CD4-positive, alpha-beta T cell treated with Interleukin-21 for 1 hour (primary cell): ENCODE measurements around the gene PCSK7.
"Not testable (repeated sequence)": the region's sequence is repeated elsewhere in the genome, so short reads cannot be mapped to it uniquely, and the experiment has no call there.

Experiments used
- DNase-seq: peaks from one replicate; pipeline ENCODE4 v3.0.0-alpha.2; 2020

PCSK7 gene

DNA sequence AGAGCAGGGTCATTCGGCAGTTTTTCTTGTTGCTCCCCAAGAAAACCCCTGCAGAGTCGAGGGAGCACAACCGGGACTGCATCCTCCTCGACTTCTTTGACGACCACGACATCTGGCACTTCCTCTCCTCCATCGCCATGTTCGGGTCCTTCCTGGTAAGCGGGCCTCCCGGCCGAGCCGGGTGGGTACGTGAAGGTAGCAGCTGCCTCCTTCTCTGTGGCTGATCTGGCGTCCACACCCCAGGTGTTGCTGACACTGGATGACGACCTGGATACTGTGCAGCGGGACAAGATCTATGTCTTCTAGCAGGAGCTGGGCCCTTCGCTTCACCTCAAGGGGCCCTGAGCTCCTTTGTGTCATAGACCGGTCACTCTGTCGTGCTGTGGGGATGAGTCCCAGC, 36.1 kb downstream of the PCSK7 start:
- DNase-seq: no peak

DNA sequence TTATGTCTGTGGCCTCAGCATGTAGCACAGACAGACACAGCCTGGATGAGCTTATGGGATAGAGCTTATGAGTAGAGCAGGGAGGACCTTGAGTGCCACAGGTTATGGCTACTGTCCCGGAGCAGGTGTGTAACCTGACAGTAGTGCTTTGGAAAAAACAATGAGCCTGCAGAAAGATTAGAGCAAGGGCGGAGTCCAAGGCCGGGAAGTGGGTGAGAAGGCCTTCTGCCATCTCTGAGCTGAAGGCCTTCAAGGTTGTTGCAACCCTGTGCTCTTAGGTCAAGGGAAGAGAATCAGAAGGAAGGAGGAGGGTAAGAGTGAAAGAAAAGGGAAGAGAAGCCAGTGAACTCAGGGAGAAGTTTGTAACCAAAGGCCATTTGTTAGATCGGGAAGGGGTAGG, 36.6 kb downstream of the PCSK7 start:
- no peak for DNase-seq

DNA sequence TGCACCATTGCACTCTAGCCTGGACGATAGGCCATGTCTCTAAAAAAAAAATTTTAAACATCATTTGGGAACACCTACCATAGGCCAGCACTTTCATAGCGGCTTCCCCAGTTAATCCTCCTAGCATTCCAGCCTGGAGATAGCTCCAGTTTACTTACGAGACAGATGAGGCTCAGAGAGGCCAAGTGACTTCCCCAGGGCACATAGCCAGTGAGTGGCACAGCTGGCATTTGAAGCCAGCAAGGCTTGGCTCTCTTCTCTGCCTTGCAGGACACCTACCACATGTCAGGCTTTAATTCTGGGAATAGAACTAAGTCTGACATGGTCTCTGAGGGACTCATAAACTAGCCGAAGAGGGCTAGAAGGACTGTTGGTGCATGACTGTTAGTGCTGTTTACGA, 37.6 kb downstream of the PCSK7 start:
- no peak for DNase-seq

DNA sequence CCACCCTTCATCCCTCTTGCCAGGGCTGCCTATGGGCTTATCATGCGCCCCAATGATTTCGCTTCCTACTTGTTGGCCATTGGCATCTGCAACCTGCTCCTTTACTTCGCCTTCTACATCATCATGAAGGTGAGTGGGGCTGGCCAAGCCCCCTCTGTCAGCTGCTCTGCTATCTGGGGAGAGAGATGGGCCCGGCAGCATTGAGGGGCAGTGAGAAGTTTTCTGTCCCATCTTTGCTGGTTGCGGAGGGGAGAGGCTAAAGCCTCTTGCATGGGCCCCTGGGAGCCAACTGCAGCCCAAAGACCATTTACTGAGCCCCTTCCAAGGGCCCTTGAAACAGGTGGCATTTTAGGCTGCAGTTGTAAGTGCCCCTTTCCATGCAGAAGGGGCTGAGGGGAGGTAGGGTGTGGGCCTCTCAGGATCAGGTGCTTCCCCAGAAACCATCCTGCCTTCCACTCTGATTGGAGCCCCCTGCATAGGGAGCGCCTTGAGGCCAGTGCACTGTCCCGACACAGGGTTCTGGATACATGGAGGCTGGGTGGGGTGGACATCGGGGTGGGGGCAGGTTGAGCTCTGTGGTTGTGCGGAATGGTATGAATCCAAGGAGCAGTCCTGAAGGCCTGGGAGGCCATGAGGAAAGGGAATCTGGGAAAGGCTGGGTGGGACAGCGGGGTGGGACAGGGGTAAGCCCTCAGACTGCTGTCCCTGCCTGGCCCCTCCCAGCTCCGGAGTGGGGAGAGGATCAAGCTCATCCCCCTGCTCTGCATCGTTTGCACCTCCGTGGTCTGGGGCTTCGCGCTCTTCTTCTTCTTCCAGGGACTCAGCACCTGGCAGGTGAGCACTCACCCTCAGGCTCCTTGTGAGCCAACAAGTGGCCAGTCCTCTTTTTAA, 38.5 kb downstream of the PCSK7 start:
- DNase-seq: no peak

DNA sequence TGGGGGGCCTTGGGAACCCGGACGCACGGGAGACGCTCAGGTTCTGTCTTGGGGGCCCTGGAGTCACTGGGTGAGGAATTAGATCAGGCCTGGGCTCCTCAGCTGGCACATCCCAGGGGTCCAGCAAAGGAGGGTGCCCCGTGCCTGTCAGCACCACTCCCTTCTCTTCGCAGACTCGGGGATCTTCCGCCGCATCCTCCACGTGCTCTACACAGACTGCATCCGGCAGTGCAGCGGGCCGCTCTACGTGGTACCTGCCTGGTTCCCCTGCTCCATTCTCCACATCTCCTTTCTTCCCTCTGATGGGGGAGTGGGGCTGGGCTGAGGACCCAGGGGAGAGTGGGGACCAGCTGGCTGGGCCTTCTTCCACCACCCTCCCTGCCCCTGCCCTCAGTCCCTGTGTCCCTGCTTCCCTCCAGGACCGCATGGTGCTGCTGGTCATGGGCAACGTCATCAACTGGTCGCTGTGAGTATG, 39.4 kb downstream of the PCSK7 start:
- DNase-seq: no peak

DNA sequence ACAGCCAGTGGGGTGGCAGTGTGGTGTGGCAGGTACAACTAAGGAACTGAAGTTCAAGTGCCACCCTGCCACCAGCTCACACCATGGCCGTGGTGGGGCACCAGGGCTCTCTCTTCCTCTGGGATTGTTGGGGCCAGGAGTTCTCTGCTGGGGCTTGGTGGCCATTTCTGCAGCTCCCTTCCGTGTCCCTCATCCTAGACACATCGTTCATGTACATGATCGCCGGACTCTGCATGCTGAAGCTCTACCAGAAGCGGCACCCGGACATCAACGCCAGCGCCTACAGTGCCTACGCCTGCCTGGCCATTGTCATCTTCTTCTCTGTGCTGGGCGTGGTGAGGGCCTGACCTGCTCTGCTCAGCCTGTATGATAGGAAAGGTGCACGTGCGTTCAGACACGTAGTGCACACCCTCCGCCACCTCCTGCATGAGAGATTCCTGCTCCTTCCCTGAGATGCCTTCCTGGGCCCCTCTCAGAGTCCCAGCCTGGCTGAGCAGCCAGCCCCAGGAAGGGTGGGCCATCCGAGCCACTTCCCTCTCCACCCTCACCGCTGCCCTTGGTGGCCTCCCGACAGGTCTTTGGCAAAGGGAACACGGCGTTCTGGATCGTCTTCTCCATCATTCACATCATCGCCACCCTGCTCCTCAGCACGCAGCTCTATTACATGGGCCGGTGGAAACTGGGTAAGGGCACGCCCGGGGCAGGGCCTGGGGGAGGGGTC, 40.0 kb downstream of the PCSK7 start:
- DNase-seq: no peak

DNA sequence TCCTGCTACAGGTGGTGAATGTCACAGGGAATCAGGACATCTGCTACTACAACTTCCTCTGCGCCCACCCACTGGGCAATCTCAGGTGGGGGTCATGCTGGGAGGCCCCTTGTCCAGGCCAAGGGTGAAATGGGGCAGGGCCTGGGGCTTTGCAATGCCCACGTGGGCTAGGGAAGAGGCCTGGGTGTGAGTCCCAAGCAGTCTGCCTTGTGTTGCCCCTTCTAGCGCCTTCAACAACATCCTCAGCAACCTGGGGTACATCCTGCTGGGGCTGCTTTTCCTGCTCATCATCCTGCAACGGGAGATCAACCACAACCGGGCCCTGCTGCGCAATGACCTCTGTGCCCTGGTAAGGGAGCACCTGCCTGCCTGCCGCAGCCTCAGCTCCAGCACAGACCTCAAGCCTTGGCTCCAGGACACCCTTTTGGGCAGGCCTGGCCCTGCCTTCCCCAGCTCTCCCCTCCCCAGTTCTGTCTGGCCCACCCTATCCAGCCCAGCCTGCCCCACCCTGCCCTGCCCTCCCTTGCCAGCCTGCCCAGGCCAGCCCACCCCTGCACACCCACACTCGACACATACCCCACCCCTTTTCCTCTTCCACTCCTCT, 41.8 kb downstream of the PCSK7 start:
- no peak for DNase-seq

DNA sequence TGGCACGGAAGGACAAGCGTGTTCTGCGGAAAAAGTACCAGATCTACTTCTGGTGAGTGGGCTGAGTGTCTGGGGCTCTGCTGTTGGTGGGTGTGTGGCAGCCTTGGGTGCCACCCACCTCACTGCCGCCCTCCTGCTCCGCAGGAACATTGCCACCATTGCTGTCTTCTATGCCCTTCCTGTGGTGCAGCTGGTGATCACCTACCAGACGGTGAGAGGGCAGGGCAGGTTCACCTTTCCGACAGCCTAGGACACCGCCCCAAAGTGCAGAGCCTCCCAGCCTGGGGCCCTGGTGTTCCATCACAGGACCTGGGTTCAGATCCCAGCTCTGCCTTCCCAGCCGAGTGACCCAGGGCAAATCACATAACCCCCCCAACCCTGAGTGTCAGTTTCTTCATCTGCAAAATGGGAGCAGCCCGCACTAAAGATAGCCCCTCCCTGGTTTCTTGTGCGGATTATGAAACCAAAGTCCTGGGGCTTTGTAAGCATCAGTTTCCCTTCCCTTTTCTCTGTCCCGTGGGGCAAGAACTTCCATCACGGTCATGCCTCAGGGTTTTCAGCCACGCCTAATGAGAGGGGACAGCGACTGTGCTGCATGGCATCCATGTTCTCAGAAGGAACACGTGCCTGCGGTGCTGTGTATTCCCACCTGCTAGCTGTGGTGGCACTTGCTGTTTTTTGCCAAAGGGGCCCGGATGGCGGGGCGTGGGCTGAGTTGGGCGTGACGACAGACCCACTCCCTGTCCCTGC, 42.5 kb downstream of the PCSK7 start:
- DNase-seq: no peak

DNA sequence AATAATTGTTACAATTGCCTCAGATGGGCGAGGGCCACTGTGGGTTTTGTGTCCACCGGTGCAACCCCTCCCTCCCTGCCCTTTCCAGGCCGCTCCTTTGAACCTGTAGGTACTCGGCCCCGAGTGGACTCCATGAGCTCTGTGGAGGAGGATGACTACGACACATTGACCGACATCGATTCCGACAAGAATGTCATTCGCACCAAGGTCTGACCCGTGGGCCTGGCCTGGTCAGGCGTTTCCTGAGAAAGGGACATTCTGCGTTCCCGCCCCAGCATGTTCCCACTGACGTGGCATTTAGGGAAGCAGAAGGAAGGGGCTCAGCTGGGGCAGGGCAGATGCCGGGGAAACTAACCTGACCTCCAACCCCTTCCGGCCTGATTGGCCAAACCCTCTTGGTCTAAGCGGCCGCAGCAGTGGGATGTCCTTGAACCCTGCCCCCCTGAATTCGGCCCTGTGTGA, 43.2 kb downstream of the PCSK7 start:
- DNase-seq: no peak

DNA sequence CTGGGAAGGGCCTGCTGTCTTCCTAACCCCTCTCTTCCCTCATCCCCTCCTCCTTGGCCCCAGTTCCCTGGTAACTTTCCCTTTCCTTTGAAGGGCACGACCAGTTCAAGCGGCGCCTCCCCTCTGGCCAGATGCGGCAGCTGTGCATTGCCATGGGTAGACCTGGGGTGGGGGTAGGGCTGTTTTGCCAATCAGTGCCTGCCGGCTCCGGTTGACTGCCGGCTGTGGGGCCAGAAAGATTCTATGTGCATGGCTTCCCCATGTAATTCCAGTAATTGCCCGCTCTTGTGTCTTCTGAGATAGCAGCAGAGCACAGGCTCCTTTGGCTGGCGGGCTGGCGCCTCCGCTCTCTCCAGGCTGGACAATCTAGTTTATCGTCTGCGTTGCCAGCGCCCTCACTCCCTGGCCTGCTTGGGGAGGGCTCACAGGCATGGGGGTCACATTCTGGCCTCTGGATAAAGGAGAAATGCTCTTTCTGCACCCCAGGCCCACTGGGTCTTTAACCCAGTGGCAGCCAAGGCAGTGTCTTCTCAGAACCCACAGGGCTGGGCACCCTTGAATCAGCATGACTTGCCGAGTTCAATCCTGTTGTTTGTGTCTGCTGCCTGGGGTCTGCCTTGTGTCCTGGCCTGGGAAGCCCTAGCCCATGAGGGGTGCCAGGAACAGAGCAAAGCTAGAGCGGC, 43.9 kb downstream of the PCSK7 start:
- no peak for DNase-seq

DNA sequence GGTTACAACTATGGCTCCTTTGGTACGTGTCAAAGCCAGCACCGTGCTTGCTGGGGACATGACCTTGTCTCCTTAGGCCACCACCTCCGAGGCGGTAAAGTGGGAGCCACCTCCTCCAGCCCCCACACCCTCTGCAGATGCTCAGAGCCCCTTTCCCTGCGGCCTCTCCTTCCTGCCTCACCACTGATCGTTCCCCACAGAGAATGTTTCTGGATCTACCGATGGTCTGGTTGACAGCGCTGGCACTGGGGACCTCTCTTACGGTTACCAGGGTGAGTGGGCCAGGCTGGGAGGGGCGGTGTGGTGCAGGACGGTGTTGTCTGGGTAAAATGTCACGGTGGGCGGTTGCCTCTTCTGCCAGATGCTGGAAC, 44.5 kb downstream of the PCSK7 start:
- DNase-seq: no peak

DNA sequence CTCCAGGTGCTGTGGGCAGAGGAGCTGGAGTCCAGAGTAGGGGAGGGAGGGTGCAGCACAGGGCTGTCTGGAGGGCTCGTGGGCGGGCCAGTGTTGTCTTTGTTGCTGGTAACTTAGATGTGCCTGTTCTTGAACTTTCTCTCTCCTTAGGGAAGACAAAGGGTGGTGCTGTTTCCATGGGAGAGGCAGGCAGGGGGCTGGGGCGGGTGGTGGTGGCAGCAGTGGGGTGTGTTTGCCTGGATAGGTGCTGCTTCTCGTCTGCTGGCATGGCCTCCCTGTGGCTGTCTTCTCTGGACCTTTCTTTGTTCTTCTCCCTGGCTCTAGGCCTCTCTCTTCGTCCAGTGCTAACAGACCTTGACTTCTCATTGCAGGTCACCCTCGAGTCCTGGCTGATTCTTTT, 44.9 kb downstream of the PCSK7 start:
- no peak for DNase-seq

DNA sequence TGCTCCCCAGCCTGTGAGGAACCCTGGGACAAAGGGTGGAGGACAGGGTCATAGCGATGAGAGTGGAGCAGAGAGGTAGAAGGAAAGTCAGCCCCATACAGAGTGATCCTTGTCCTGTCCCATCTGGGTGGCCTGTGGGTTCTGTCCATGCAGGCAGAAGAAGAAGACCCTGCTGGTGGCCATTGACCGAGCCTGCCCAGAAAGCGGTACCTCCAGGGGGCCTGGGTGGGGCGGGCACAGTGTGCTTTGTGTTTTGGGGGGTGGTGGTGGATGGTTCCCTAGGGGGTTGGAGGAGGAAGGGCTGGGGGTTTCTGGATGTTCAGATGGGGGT, 45.5 kb downstream of the PCSK7 start:
- DNase-seq: no peak

DNA sequence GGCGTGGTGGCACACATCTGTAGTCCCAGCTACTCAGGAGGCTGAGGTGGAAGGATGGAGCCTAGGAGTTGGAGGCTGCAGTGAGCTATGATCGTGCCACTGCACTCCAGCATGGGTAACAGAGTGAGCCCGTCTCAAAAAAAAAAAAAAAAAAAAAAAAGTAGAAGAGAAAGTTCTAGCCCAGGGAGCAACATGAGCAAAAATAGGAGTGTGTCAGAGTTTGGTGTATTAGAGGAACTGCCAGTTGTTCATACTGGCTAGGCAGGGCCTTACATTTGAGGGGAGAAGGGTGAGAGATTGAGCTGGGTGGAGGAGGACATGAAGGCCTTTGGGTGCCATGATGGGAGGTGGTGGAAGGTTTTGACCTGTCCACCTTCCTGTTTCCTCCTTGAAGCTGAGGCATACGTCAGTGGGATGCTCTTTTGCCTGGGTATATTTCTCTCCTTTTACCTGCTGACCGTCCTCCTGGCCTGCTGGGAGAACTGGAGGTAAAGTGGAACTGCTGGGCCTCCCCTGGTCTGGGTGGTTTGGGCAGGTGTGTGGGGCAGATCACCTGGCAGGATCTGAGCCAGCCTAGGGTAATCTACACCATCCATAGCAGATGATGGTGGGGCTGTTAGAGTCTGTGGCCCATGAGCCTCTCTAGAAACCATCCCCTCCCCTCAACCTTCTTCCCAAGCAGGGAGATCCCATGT, 46.0 kb downstream of the PCSK7 start:
- DNase-seq: no peak

DNA sequence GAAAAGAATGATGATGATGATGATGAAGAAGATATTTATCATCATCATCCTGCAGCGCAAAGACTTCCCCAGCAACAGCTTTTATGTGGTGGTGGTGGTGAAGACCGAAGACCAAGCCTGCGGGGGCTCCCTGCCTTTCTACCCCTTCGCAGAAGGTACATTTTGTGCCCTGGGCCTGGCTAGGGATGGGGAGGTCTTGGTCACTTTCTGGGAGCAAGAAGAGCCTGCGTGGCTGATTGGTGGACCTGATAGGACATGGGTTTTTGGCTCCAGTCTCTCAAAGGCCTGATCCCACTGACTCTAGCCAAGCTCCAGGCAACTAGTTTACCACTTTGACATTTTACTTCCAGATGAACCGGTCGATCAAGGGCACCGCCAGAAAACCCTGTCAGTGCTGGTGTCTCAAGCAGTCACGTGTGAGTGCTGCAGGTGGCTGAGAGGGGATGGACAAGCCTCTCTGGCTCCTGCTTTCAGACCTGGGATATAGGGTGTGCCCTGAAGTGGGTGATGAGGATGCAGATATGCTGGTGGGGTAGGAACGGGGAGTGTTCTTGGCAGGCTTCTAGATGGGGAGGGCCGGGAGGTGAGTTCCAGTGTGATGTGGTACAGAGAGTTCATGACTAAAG, 48.0 kb downstream of the PCSK7 start:
- no peak for DNase-seq

DNA sequence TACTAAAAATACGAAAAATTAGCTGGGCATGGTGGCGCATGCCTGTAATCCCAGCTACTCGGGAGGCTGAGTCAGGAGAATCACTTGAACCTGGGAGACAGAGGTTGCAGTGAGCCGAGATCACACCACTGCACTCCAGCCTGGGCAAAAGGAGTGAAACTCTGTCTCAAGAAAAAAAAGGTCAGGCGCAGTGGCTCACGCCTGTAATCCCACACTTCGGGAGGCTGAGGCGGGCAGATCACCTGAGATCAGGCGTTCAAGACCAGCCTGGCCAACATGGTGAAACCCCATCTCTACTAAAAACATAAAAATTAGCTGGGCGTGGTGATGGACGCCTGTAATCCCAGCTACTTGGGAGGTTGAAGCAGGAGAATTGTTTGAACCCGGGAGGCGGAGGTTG, 48.7 kb downstream of the PCSK7 start:
- not testable (repeated sequence) for DNase-seq

DNA sequence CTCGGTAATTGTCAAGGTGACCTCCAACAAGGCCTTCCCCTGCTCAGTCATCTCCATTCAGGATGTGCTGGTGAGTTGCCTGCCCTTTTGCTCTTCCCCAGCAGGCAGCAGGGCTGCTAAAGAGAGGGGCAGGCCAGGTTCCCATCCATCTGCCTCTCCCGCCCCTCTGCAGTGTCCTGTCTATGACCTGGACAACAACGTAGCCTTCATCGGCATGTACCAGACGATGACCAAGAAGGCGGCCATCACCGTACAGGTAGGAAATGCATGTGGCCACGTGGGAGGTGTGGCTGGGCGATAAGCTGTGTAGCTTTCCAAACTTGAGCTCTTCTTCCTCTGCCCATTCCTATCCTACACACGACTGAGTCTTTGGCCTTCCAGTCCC, 49.3 kb downstream of the PCSK7 start:
- DNase-seq: no peak

DNA sequence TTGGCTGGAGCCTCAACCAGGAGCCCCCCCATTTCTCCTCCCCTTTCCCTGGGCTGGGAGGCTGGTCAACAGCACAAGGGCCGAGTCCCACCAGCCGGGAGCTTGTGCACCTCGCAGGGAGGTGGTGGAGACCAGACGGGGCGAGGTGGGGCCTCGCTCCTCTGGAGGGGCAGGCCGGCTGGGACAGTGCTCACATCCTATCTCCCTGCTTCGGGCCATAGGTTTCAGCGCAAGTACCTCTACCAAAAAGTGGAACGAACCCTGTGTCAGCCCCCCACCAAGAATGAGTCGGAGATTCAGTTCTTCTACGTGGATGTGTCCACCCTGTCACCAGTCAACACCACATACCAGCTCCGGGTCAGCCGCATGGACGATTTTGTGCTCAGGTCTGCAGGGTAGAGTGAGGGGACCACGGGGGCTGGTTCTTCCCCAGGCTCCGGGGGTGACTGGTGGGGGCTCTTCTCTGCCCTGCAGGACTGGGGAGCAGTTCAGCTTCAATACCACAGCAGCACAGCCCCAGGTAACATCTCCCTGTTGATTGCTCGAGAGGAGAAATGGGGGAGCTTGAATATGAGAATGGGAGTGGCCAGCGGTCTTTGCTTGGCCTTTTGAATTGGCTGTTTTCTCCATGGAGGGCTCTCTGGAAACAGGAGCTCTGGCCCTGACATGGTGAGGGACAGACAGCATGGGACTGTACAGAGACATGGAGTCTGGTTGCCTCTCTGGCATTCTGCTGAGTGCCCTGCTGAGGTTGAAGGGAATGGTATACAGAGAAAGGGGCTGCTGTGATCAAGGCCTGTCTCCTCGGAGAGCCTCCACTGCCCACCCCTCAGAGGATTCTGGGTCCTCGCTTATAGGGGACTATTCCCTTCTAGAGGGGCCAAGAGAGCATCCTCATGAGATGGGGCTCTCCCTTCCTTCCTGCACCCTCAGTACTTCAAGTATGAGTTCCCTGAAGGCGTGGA, 50.0 kb downstream of the PCSK7 start:
- DNase-seq: no peak

DNA sequence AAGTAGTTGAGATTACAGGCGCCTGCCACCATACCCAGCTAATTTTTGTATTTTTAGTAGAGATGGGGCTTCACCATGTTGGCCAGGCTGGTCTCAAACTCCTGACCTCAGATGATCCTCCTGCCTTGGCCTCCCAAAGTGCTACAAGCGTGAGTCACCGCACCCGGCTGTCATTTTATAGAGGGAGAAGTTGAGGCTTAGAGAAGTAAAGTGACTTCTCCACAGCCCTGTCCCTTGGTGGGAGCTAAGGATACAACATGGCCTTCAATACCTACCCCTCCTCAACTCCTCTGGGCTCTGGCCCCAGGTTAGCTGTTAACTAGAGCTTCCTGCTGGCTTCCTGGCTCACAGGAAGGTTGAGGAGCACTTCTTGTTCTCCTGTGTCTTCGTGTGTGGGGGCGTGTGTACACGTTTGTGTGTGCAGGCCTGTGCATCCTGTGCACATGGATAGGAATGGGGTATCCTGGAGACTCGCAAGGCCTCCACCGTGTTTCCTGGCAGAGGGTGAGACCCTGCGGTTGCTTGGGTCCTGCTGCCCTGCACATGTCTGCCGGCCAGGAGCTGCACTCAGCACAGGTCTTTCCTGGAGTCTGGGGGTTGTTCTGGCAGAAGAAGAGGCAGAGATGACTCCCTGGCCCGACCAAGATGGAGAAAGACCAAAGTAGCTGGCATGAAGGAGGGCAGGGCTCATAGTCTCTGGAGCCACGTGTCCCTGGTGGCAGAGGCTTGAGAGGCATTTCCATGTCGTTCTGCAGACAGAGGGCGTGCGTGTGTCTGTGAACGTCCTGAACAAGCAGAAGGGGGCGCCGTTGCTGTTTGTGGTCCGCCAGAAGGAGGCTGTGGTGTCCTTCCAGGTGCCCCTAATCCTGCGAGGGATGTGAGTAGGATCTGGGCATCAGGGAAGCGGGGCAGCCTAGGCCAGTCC, 51.0 kb downstream of the PCSK7 start:
- DNase-seq: peak; percentile 71
